ENCODE results near the gene CLDND2.

CLDND2 gene

DNA sequence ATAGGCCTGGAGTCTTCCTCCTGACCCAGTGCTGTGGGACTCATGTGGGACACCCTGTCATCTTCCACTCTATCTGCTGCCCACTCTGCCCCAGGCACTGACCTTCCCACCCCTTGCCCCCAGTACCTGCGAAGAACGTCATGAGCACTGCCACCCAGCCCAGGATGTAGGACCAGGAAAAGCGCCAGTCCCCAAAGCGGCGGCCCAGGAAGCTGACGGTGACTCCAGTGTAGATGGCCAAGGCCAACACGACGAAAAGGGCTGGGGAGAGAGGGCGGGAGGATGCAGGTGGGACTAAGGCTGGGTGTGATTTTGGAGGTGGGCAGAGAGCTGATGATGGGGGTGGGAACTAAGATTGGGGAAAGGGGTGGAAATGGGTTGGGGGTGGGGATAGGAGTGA is 11.6 kb upstream of the CLDND2 start:
- no peak for DNase-seq

DNA sequence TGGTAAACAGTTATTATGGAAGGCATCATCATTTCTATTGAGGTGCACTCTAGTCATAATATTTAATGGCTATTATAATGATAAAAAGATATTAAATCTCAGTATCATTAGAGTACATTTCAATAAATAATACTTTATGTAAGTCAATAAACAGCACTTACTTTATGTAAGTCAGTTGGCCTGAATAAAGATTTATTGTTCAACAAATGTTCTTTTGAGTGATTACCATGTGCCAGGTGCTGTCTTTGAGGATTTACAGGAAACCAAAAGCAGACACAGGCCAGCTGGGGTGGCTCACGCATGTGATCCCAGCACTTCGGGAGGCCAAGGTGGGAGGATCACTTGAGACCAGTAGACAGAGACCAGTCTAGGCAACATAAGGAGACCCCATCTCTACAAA is 8.6 kb upstream of the CLDND2 start:
- no peak for DNase-seq

DNA sequence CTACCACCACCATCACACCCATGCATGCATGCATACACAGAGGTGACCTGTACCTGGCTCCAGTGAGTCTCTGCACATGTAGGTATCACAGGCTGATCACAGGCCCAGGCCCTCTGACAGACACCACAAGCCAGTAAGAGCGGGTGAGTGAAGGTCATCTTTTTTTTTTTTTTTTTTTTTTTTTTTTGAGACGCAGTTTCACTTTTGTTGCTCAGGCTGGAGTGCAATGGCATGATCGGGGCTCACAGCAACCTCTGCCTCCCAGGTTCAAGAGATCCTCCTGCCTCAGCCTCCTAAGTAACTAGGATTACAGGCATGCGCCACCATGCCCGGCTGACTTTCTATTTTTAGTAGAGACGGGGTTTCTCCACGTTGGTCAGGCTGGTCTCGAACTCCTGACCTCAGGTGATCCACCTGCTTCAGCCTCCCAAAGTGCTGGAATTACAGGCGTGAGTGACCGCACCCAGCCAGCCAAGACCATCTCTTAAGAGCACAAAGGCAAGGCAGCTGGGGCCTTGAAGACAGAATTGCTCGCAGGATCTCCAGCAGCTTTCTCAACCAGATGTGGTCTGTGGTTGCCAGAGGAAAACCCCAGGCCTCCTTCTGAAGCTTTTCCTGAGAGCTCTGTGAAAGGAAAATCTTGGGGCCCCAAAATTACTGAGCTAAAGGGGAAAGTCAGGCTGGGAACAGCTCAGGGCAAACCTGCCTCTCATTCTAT is 6.9 kb upstream of the CLDND2 start:
- no peak for DNase-seq

DNA sequence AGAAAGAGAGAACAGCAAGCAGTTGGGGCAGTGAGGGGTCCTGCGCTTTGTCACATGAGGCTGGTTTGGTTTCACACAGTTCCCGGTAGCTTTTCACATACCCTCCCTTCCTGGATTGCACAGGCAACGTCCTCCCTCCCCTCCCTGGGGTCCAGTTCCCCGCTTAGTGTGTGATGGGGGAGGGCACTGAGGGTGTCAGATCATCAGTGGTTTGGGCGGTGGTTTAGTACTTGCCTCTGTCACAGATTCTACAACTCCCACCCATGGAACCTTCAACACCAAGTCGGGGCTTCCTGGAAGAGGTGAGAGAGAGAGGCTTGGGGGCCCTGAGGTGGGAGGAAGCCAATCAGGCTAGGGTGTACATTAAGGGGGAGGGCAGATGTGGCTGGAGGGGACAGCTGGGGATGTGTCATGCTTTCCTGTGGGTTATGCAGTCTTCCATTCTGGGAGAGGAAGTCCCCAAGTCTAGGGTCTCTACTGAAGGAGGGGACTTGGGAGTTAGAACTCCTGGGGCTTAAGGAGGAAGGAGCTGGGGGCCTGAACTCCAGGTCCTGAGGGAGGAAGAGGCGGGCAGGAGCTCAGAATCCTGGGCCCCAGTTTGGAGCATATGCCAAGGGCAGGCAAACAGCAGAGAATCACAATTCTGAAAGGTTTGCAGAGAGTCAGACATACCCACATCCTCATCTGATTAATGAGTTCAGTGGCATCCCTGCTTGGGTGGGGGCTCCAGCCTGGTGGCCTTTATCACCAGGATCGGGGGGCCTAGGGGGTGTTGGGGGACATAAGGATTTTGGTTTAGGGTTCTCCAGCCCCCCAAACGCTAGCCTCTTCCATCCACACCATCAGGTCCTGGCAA is 4.1 kb upstream of the CLDND2 start, which contains the start of gene NKG7:
TSS of gene NKG7 (minus strand) at position 6 of the 856 bp plus-strand sequence. CDS start 119 bp downstream, outside the sequence.
- peak; percentile 83 for DNase-seq

DNA sequence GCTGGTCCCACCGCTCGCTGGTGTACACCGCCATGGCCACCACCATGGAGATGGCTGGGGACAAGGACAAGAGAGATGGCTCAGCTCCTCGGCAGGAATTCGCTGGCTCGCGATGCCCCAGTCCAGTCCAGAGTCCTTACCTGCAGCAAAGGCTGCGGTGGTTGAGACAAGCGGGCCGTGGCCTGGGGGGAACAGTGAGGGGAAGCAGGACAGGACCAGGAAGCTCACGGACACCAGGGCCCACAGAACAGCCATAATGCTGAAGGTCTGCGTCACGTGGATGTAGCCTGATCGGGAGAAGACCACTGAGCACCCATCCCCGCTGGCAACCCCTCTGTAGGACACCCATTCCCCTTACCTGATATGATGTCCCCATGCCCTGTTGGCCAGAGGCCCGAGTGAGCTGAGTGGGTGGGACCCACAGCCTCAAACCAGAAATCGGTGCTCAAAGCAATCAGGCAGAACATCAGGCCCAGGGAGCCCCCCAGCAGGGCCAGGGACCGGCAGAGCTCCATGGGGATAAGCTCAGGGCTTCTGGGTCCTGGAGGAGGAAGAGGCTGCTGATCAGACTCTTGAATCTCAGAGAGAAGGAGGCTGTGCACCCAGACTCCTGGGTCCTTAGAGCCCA is 3.3 kb upstream of the CLDND2 start:
- DNase-seq: no peak

DNA sequence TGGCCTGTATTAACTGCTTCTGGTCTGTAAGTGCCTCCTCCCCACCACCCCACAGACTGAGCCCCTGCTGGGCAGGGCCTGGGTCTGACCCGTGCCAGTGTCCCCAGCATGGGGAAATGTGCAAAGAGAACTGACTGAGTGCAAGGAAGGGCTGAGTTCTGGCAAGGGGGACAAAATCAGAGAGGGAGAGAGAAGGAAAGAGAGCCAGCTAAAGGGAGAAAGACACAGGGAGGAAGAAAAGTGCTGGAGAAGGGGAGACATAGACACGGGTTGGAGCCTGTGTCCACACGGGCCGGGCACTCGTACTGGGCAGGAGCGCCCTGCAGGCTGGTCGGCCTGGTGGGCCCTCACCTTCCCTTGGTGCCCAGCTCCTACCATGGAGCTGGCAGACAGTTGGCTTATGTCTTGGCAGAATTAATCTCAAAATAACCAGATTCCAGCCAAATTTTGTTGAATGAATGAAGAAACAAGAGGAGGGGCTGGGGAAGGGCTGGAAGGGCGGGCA is 2.4 kb upstream of the CLDND2 start:
- no peak for DNase-seq

DNA sequence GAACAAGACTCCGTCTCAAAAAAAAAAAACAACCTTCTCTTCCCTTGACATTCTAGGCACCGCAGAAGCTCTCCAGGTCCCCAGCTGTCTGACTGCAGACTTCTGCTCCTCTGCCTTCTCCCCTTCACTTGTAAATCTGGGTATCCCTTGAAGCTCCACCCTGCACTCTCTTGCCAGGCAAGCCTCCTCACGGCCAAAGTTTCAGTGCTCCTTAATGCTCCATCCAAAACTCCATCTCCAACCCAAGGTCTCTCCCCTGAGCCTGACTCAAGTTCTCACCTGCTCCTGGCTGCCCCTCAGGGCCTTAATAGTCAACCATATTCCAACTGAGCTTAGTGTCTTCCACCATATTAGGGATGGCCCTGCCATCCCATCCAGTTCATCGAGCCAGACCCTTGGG is 1.4 kb upstream of the CLDND2 start:
- DNase-seq: no peak

DNA sequence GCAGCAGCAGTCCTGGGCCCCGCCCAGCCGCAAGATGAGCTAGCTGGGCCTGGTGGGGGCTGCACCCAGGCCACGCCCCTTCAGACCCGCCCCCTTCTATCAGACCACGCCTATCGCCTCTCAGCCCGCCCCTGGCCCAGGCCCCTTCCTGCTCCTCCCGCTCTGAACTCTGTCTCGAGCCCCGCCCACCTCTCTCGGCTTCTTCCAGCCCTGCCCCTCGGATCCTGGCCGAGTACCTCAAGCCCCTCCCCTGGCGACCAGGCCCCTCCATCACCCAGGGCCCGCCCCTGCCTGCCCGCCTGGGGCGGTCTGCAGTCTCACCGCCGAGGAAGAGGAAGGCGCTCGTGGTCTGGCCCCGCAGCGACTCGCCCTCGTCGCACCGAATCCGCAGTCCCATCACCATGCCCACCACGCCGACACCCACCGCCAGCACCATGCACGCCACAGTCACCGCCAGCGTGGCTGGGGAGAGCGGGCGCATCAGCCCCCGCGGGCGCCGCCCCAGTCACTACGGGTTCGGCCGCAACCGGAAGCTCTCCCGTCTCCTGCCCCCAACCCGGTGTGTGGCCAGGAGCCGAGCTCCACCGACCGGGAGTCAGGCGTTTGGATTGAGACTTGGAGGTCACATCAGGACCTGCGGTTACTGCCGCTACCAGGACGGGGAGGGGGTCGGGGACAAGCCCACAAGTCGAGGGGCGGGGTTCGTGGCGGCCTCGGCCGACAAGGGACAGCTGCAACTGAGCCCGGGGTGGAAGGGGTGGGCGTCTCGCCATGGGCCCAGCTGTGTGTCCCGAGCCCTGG is 1.0 kb downstream of the CLDND2 start:
- DNase-seq: peak; percentile 94

DNA sequence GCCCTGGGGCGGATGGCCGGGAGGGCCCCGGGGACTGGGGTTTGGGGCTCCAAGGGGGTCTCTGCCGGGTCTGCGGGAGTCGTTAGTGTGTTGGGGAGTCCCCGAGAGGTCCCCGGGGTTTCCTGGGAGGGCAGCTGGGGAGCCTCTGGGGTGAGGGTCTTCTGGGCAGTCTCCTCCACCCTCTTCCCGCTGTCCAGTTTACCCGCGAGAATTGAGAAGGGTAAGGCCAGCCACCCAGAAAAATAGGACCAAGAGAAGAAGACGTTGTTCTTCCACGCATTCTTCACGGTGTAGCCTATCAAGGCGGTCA is 1.6 kb downstream of the CLDND2 start:
- no peak for DNase-seq

DNA sequence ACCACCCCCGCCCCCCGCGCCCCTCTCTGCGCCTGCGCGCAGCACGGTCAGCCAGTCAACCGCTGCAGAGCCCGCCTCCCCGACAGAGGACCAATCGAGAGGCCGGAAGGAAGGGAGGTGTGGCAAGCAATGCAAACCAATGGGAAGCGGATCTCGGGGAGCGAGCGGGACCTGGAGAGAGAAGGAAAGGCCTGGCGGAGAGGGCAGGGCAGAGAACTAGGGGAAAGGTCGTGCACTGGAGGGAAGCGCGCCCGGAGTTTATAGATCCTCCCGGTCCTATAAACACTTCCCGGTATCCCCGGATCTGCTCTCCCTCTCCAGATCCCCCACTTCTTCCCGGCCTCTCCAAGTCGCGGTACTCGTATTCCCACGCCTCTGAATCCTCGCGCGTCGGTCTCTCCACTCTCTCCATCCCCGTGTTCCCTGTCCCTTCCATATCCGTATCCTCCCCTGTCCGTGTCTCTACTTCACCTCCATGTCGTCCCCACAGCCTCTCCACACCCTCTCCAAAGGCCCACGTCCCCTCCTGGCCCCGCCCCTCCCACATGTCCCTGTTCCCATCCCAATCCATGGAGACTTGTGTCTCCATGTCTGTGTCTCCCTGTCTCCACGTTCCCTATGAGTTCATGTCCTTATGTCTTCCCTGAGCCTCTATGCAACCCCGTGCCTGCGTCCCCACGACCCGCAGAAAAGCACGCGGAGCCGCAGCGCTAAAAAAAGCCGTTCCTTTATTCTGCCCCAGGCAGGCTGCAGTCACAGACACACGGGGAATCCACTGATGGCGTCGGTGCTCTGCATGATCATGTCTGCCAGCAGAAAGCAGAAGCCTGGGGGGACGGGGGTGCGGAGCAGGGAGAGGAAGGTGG is 2.2 kb downstream of the CLDND2 start:
- peak; percentile 93 for DNase-seq

DNA sequence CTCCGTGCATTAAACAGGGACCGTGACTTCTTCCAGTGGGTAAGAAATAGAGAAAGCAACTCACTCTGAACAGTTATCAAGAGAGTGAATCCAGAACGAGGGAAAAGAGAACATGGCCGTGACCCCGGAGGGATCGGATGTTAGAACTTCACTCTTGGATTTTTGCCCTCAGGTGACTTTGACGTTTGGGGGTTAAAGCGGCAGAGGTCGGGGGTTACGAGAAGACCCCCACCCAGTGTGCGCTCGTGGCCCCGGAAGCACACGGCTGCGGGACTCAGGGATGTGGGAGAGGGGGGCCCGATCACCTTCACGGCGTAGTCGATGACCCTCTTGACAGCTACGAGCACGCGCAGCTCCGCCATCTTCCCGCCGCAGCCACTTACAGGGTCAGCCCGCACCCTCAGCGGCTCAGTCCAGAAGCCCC is 2.8 kb downstream of the CLDND2 start, which contains the start of gene ETFB:
TSS of gene ETFB (minus strand) at position 424 of the 424 bp plus-strand sequence. CDS start at position 362, 62 bp downstream.
- no peak for DNase-seq

DNA sequence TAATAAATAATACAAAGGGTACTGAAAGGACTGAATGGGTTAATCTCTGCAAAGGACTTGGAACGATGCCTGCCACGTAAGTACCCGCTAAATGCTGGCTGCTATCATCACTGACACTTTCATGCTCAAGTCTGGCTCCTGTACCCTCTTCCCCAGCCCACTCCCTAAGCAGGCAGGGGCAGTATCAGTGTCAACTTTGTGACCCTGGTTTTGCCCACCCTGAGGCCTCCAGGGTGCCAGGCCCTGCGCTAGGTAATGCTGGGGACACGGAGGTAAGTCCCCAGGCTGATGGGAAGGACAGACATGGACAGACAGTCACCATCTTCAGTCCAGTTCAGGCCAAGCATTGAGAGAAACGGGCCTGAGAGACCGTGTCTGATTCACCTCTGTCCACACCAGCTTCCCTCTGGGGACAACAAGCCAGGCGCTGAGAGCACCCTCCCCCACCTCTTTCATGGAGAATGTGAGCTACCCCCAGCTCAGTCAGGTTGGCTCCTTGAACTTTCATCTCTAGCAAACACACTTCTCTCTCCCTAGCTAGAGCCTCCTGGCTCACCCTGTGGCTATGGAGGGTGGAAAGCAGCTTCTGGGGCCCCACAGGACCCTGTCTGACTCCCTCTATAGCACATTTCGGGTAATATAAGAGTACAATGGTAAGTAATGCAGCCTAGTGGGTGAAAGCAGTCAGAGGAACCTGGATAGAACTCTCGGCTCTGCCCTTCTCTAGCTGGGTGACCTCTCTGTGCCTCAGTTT is 3.4 kb downstream of the CLDND2 start:
- no peak for DNase-seq

DNA sequence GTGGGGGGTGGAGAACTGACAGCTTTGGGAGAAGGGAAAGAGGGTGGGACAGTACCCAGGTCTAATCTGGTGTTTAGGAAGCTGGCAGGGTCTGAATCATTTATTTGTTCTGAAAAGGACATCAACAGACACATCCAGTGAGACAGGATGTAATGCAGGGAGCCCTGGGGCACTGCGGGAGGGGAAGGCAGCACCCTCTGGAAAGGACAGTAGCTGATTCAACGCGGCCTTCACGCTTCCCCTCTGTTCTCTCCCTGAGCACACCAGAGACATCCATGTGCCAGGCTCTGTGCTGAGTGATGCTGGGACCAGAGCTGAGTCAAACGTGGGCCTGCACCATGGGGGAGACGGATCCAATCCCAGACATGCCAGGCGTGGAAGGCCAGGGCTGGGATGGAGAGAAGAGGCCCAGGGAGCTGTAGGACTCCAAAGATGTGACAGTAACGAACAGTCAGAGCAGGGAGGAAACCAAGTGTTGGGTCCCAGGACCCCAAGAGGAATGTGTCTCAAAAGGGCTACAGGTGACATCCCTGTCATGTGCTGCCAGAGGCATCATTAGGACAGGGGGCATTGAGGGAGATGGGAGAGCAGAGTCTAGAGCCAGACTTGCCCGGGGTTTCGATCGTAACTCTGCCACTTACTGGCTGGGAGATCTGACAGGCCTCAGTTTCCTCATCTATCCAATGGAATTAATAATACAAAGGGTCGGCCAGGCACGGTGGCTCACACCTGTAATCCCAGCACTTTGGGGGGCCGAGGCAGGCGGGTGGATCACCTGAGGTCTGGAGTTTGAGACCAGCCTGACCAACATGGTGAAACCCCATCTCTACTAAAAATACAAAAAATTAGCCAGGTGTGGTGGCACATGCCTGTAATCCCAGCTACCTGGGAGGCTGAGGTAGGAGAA is 4.3 kb downstream of the CLDND2 start:
- no peak for DNase-seq

DNA sequence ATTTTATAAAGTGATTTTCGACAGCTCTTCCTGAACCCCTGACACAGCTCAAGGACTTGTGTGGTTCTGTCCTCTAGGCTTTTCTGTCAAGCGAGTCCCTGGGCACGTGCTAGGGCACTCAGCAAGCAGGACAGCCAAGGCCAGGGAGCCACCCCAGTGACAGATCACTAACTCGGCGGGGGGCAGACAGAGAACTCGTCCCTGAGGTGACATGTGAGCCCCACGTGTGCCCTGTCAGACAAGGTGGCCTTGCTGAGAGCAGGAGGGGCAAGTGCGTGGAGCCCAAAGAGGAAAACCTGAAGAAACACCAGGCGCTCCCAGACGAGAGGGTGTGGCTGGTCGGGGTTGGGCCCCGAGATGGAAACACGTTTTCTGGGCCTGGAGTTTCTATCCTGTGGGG is 7.6 kb downstream of the CLDND2 start:
- DNase-seq: no peak

DNA sequence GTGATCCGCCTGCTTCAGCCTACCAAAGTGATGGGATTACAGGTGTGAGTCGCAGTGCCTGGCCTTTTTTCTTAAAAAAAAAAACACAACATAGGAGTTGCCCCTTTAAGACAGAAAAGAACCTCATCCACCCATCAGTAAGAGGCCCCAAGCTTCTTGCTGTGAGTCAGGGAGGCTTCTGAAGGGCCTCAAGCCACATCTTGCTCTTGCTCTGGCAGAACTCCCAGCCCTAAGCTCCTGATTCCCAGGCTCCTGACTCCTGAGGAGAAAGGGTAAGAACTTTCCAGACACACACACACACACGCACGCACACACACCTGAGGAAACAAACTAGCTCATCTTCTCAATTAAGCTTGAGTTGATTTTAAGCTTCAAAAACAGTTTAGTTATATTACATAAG is 9.5 kb downstream of the CLDND2 start:
- DNase-seq: no peak

DNA sequence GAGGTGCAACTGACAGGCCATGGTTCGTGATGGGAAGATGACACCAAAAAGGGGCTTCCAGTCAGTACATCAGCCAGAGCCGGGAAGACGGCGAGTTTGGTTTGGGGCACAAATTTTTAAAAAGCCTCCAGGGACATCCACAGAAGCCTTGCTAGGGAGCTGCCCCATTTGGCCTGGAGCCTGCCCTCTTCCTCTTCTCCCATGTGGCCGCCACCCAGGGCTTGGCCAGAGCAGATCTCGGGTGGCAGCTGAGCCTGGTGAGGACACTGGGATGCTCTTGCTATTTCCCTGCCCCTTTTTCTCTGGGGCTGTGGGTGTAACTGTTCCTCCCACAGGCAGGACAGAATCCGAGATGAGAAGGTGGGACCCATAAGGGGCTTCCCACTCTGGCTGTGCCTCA is 10.9 kb downstream of the CLDND2 start:
- no peak for DNase-seq

DNA sequence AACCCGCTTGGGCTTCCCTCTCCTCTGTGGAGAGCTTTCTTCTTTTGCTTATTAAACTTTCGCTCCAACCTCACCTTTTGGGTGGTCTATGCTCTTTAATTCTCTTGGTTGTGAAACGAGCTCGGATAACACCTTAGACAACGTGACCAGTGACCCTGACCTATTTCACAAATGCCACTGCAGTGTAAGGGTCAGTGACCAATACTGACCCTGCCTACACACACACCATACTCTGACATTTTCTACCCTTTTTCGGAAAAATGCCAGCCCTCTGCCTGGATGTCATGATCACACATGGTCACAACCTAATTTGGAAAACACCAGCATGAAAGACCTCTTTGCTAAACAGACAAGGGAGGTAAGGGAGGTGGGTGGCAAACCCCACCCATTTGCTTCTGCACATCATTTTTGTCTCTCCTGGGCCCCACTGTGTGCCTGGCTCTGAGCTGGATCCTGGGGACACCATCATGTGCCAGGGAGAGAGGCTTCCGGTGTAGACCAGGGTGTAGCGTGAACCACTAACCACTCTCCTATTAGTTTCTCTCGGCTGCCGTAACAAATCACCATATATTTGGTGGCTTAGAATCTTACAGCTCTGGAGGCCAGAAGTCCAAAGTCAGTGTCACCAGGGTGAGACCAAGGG is 12.5 kb downstream of the CLDND2 start:
- no peak for DNase-seq

DNA sequence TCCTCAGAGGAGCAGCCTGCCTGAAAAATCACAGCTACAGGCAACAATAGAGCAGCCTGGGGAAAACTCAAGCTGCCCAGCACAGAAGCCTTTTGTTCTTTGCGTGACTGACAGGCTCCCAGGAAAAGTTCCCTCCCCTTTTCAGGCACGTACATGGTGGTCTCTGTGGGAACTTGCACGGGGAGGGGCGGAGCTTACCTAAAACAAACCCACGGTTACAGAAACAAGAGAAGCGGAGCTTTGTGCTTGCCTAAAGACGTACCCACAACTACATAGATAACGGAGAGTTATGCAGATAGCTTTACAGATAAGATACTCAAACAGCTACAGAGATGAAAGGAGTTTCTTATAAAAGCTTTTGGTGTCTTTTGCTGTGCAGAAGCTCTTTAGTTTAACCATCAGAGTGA is 14.1 kb downstream of the CLDND2 start:
- DNase-seq: no peak

DNA sequence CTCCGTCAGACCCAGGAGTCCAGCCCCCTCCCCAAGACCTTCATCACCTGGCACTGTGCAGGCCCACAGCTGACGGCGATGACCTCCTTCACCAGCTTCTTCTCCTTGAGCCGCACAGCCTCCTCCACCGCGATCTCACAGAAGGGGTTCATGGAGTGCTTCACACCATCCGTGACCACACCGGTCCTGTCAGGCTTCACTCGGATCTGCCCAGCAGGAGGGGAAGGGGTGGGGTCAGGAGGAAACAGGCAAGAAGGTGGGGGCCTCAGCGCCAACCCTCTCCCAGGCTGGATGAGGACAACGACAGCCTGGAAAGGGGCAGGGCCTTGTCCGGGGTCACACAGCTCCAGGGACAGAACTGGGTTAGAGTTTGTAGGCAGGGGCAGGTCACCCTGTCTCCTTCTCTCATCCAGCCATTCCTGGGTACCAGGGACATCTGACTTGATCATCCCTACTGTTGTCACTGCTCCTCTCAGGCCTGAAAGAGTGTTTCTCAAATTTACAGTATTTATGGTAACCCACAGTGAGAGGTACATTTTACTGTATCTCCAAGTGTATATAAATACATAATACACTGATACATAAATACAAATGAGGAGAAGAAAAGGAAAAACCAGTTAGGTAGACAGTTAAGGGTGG is 14.6 kb downstream of the CLDND2 start:
- DNase-seq: no peak

Data from stimulated activated naive CD4-positive, alpha-beta T cell treated with Interleukin-2 at 50 U/mL for 16 hours (primary cell).